Loucy (cell line): ENCODE data around the gene CNRIP1.

Experiments used
- H2AFZ ChIP-seq: fragments of 200-600 bp; sonication (generic); 2 replicates; pipeline ENCODE4 v1.6.0; 2016; ENCODE audit warnings: antibody characterized with exemption, mild to moderate bottlenecking, low read length, moderate library complexity
- H3F3A ChIP-seq: fragments of 200-600 bp; 2 replicates; pipeline ENCODE4 v1.6.0; 2016; ENCODE audit warnings: antibody characterized with exemption, low read depth, mild to moderate bottlenecking
- H3K27me3 ChIP-seq: fragments of 200-600 bp; sonication (generic); 2 replicates; pipeline ENCODE4 v1.6.1; 2014; ENCODE audit warnings: low read length, mild to moderate bottlenecking; ENCODE audit not compliant: insufficient read depth, poor library complexity, severe bottlenecking
- H3K36me3 ChIP-seq: fragments of 200-600 bp; sonication (generic); 2 replicates; pipeline ENCODE4 v1.6.1; 2016; ENCODE audit warnings: low read length; ENCODE audit not compliant: insufficient read depth
- H3K4me1 ChIP-seq: fragments of 200-600 bp; sonication (generic); 2 replicates; pipeline ENCODE4 v1.5.1; 2014; ENCODE audit warnings: low read length, mild to moderate bottlenecking; ENCODE audit not compliant: insufficient read depth, poor library complexity, severe bottlenecking
- H3K4me2 ChIP-seq: fragments of 200-600 bp; sonication (generic); 2 replicates; pipeline ENCODE4 v1.6.0; 2014; ENCODE audit warnings: antibody characterized with exemption, low read length, low read depth, mild to moderate bottlenecking; ENCODE audit not compliant: poor library complexity, severe bottlenecking
- H3K4me3 ChIP-seq: fragments of 200-600 bp; sonication (generic); 2 replicates; pipeline ENCODE4 v1.5.1; 2014; ENCODE audit warnings: low read length, mild to moderate bottlenecking, mixed read lengths; ENCODE audit not compliant: poor library complexity, severe bottlenecking
- H3K79me2 ChIP-seq: fragments of 200-600 bp; sonication (generic); 2 replicates; pipeline ENCODE4 v1.6.1; 2014; ENCODE audit warnings: low read length; ENCODE audit not compliant: insufficient read depth
- H3K9ac ChIP-seq: fragments of 200-600 bp; sonication (generic); 2 replicates; pipeline ENCODE4 v1.6.0; 2014; ENCODE audit warnings: mild to moderate bottlenecking, low read depth, low read length, moderate library complexity; ENCODE audit not compliant: poor library complexity, severe bottlenecking
- H3K9me2 ChIP-seq: fragments of 200-600 bp; sonication (generic); replicated peaks from 2 replicates; pipeline ENCODE4 v1.6.1; 2016; ENCODE audit warnings: low read depth, low read length, mixed read lengths
- H3K9me3 ChIP-seq: fragments of 200-600 bp; sonication (generic); 2 replicates; pipeline ENCODE4 v1.6.1; 2014; ENCODE audit warnings: mild to moderate bottlenecking, antibody characterized with exemption, low read length, low read depth; ENCODE audit not compliant: insufficient read depth
- H4K20me1 ChIP-seq: fragments of 200-600 bp; sonication (generic); 2 replicates; pipeline ENCODE4 v1.6.0; 2014; ENCODE audit warnings: antibody characterized with exemption, low read length, mild to moderate bottlenecking; ENCODE audit not compliant: insufficient read depth, poor library complexity, severe bottlenecking
- EZH2phosphoT487 ChIP-seq: fragments of 200-600 bp; IDR thresholded peaks from 2 replicates; pipeline ENCODE4 v1.6.1; 2018; ENCODE audit warnings: antibody characterized with exemption, mild to moderate bottlenecking, moderate library complexity, borderline replicate concordance
- TF ChIP-seq, protein P1 (sequence below): fragments of 200-600 bp; sonication (generic); conservative IDR thresholded peaks from 2 replicates; pipeline ENCODE4 v1.5.1; 2014; ENCODE audit warnings: mild to moderate bottlenecking, antibody characterized with exemption, low read length

The CNRIP1 gene

DNA sequence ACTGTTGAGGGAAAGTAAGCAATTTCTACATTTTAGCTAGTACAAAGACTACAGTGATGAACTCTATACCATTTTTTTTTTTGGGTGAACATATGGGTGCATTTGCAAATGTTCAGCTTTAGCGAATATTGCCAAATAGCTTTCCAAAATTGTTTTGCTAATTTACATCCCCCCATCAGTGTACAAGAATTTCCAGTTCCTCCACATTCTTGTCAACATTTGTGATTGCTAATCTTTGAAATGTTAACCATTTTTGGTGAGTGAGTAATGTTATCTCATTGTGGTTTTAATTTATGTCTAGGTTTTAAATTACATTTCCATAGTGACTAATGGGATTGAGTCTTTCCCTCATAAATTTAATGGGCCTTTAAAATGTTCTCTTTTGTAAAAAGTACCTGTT, 16.4 kb upstream of the CNRIP1 start:
- Histone ChIP-seq H3K4me1 (no peaks in the 10 kb centered on the region), H3K36me3 (no peaks in the 10 kb centered on the region), H3K9ac (no peak overlapping the region), H3F3A (no peaks in the 10 kb centered on the region), H4K20me1 (no peaks in the 10 kb centered on the region), H3K4me2 (no peak overlapping the region), H3K79me2 (no peaks in the 10 kb centered on the region), H3K27me3 (no peaks in the 10 kb centered on the region), H3K9me2 (no peaks in the 10 kb centered on the region), H3K4me3 (no peak overlapping the region), H3K9me3 (no peaks in the 10 kb centered on the region), H2AFZ (no peak overlapping the region)
- TF ChIP-seq, protein P1, sequence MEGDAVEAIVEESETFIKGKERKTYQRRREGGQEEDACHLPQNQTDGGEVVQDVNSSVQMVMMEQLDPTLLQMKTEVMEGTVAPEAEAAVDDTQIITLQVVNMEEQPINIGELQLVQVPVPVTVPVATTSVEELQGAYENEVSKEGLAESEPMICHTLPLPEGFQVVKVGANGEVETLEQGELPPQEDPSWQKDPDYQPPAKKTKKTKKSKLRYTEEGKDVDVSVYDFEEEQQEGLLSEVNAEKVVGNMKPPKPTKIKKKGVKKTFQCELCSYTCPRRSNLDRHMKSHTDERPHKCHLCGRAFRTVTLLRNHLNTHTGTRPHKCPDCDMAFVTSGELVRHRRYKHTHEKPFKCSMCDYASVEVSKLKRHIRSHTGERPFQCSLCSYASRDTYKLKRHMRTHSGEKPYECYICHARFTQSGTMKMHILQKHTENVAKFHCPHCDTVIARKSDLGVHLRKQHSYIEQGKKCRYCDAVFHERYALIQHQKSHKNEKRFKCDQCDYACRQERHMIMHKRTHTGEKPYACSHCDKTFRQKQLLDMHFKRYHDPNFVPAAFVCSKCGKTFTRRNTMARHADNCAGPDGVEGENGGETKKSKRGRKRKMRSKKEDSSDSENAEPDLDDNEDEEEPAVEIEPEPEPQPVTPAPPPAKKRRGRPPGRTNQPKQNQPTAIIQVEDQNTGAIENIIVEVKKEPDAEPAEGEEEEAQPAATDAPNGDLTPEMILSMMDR = no peak
- TF ChIP-seq EZH2phosphoT487 = no peak

DNA sequence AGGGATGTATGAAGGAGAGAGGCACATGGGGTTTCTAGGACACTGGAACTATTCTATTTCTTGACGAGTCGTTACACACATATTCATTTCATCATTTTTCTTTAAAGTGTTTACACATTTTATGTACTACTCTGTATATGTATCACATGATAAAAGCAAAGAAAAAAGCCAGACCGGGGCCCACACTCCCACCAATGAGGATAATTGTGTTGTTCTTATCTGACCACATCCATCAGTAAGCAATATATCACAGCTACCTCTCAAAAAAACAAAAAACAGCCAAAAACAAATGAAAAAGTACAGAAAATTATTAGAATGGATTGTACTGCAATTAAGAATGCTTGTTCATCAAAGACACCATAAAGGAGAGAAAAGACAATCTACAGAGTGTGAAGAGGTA, 14.2 kb upstream of the CNRIP1 start:
- Histone ChIP-seq H3K4me2 (no peak overlapping the region), H3K36me3 (no peaks in the 10 kb centered on the region), H3K4me3 (no peak overlapping the region), H2AFZ (no peak overlapping the region), H3K9ac (no peak overlapping the region), H3K79me2 (no peaks in the 10 kb centered on the region), H3K4me1 (no peaks in the 10 kb centered on the region), H4K20me1 (no peaks in the 10 kb centered on the region), H3K9me2 (no peaks in the 10 kb centered on the region), H3K9me3 (no peaks in the 10 kb centered on the region), H3F3A (no peaks in the 10 kb centered on the region), H3K27me3 (no peaks in the 10 kb centered on the region)
- TF ChIP-seq EZH2phosphoT487 = no peak
- TF ChIP-seq, protein P1 = no peak

DNA sequence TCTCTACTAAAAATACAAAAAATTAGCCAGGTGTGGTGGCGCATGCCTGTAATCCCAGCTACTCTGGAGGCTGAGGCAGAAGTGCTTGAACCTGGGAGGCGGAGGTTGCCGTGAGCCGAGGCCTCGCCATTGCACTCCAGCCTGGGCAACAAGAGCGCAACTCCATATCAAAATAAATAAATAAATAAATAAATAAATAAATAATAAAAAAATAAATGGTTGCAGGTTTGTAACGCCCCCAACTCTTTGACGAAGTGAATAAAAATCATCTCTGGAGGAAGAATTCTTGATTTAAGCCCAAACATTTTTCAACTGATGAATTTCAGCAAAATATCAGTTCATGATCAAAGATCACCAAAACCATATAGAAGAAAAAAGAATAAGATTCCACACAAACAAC, 13.3 kb upstream of the CNRIP1 start:
- Histone ChIP-seq H3K9me2 (no peaks in the 10 kb centered on the region), H3K4me3 (no peak overlapping the region), H2AFZ (no peak overlapping the region), H3K27me3 (no peaks in the 10 kb centered on the region), H3K9ac (no peak overlapping the region), H4K20me1 (no peaks in the 10 kb centered on the region), H3K79me2 (no peaks in the 10 kb centered on the region), H3K9me3 (no peaks in the 10 kb centered on the region), H3K4me2 (no peak overlapping the region), H3F3A (no peaks in the 10 kb centered on the region), H3K4me1 (no peaks in the 10 kb centered on the region), H3K36me3 (no peaks in the 10 kb centered on the region)
- no peak for TF ChIP-seq EZH2phosphoT487
- TF ChIP-seq, protein P1 = no peak
